DOHH2 (cell line): ENCODE results near the gene ITPR1.

Experiments
- H3F3A ChIP-seq: fragments of 200-600 bp; sonication (generic), shearing (Covaris generic); 2 replicates; pipeline ENCODE4 v1.6.0; 2016; ENCODE audit warnings: antibody characterized with exemption, mild to moderate bottlenecking; ENCODE audit not compliant: control insufficient read depth, insufficient read depth
- H3K27ac ChIP-seq: fragments of 200-600 bp; sonication (generic); 2 replicates; pipeline ENCODE4 v1.5.1; 2014; ENCODE audit warnings: low read depth, mild to moderate bottlenecking, low read length, moderate library complexity
- H3K27me3 ChIP-seq: fragments of 200-600 bp; sonication (generic); 2 replicates; pipeline ENCODE4 v1.6.1; 2014; ENCODE audit warnings: mild to moderate bottlenecking, low read length, mixed read lengths; ENCODE audit not compliant: control insufficient read depth
- H3K36me3 ChIP-seq: fragments of 200-600 bp; sonication (generic); 2 replicates; pipeline ENCODE4 v1.6.1; 2014; ENCODE audit warnings: mild to moderate bottlenecking, low read length, moderate library complexity, mixed read lengths; ENCODE audit not compliant: control insufficient read depth
- H3K4me1 ChIP-seq: fragments of 200-600 bp; sonication (generic); 2 replicates; pipeline ENCODE4 v1.6.1; 2014; ENCODE audit warnings: mild to moderate bottlenecking, low read length, mixed read lengths; ENCODE audit not compliant: control insufficient read depth
- H3K4me2 ChIP-seq: fragments of 200-600 bp; sonication (generic); 2 replicates; pipeline ENCODE4 v1.6.0; 2014; ENCODE audit warnings: mild to moderate bottlenecking, low read length, moderate library complexity
- H3K4me3 ChIP-seq: fragments of 200-600 bp; sonication (generic); 2 replicates; pipeline ENCODE4 v1.5.1; 2014; ENCODE audit warnings: mild to moderate bottlenecking, low read length, mixed read lengths
- H3K79me2 ChIP-seq: fragments of 200-600 bp; sonication (generic); 2 replicates; pipeline ENCODE4 v1.6.1; 2014; ENCODE audit warnings: mild to moderate bottlenecking, low read length, mixed read lengths; ENCODE audit not compliant: control insufficient read depth
- H3K9me2 ChIP-seq: fragments of 200-600 bp; sonication (generic); replicated peaks from 2 replicates; pipeline ENCODE4 v1.6.1; 2014; ENCODE audit warnings: mild to moderate bottlenecking, low read length, mixed read lengths; ENCODE audit not compliant: control insufficient read depth
- H3K9me3 ChIP-seq: fragments of 200-600 bp; sonication (generic); 2 replicates; pipeline ENCODE4 v1.6.1; 2014; ENCODE audit warnings: antibody characterized with exemption, low read length, mixed read lengths; ENCODE audit not compliant: control insufficient read depth, insufficient read depth
- H4K20me1 ChIP-seq: fragments of 200-600 bp; sonication (generic); 2 replicates; pipeline ENCODE4 v1.6.0; 2014; ENCODE audit warnings: low read depth, mild to moderate bottlenecking, antibody characterized with exemption, low read length, moderate library complexity; ENCODE audit not compliant: control insufficient read depth, insufficient read depth
- CTCF ChIP-seq: fragments of 200-600 bp; sonication (generic); IDR thresholded peaks from one replicate; pipeline ENCODE4 v1.5.1; 2014; ENCODE audit warnings: antibody characterized with exemption, mild to moderate bottlenecking, low read depth, low read length; ENCODE audit not compliant: poor library complexity, severe bottlenecking
- EZH2phosphoT487 ChIP-seq: fragments of 200-600 bp; sonication (generic); IDR thresholded peaks from 2 replicates; pipeline ENCODE4 v1.6.1; 2017; ENCODE audit warnings: borderline replicate concordance, mild to moderate bottlenecking, antibody characterized with exemption, low read length, moderate library complexity, mixed read lengths

ITPR1 gene

GRCh38 chr3:4736284-4736861 is 243.2 kb downstream of the ITPR1 start:
- Histone ChIP-seq H3K4me2 (no peak overlapping the region), H3K36me3 (peaks cover 7% of the 10 kb centered on the region; the same call in 1 of the 2 replicates), H3F3A (no peaks in the 10 kb centered on the region), H3K4me1 (no peaks in the 10 kb centered on the region), H3K79me2 (no peaks in the 10 kb centered on the region), H3K9me2 (no peaks in the 10 kb centered on the region), H3K27ac (no peak overlapping the region), H3K9me3 (no peaks in the 10 kb centered on the region), H3K27me3 (no peaks in the 10 kb centered on the region), H4K20me1 (no peaks in the 10 kb centered on the region), H3K4me3 (no peak overlapping the region)
- TF ChIP-seq EZH2phosphoT487 (no peak), CTCF (no peak)

- Histone ChIP-seq H3K4me2 (no peak overlapping the region), H3K27ac (no peak overlapping the region), H3K36me3 (peaks cover 7% of the 10 kb centered on the region; the same call in 1 of the 2 replicates)
These were observed 245.7 kb downstream of the ITPR1 start for GRCh38 chr3:4738737-4739274.

GRCh38 chr3:4739289-4740236 is 246.4 kb downstream of the ITPR1 start:
- no peaks in the 10 kb centered on the region for H3F3A ChIP-seq
- no peak for TF ChIP-seq EZH2phosphoT487
- TF ChIP-seq CTCF = no peak
- no peaks in the 10 kb centered on the region for H3K9me2 ChIP-seq
- H4K20me1 ChIP-seq = no peaks in the 10 kb centered on the region
- no peaks in the 10 kb centered on the region for H3K4me1 ChIP-seq
- H3K9me3 ChIP-seq = no peaks in the 10 kb centered on the region
- no peaks in the 10 kb centered on the region for H3K79me2 ChIP-seq
- H3K27me3 ChIP-seq = no peaks in the 10 kb centered on the region
- H3K4me2 ChIP-seq = no peak overlapping the region
- H3K27ac ChIP-seq = no peak overlapping the region
- H3K4me3 ChIP-seq = no peak overlapping the region
- peaks cover 7% of the 10 kb centered on the region; the same call in 1 of the 2 replicates for H3K36me3 ChIP-seq

More at GRCh38 chr3:4738737-4739274, 245.7 kb downstream of the ITPR1 start:
- Histone ChIP-seq H3K9me3 (no peaks in the 10 kb centered on the region), H3K79me2 (no peaks in the 10 kb centered on the region), H3F3A (no peaks in the 10 kb centered on the region), H3K4me1 (no peaks in the 10 kb centered on the region), H3K27me3 (no peaks in the 10 kb centered on the region), H3K4me3 (no peak overlapping the region), H3K9me2 (no peaks in the 10 kb centered on the region), H4K20me1 (no peaks in the 10 kb centered on the region)
- TF ChIP-seq CTCF (no peak), EZH2phosphoT487 (no peak)
